GM12878 (cell line): ENCODE data around the gene MTNR1A. TPM values are rescaled to one million over a fixed set of nuclear protein-coding genes. Genes with fewer than 3 reads are reported as not detected.

ENCODE experiments used
- ATAC-seq: fragments of 200-7000 bp; cut with Tn5 transposase; 3 replicates; pipeline ENCODE4 v1.9.1; 2020; ENCODE audit warnings: mild to moderate bottlenecking, moderate library complexity
- BruUV-seq: library from RNA; stranded (reverse); fragments of 400-500 nt; replicated peaks from 2 replicates; lab custom pipeline; 2021; lab: Mats Ljungman, UMichigan
- CTCF ChIA-PET: fragments of 300-600 bp; sonication (Branson Sonifier 250); formaldehyde crosslinking; extraction: SDS; loops from one replicate; lab custom pipeline; 2021; ENCODE audit warnings: inconsistent platforms; lab: Yijun Ruan, JAX
- POLR2A ChIA-PET: fragments of 350-600 bp; formaldehyde crosslinking; extraction: SDS; loops from one replicate; lab custom pipeline; 2021; ENCODE audit warnings: inconsistent platforms; lab: Charles Lee
- RAD21 ChIA-PET: fragments of 300-600 bp; sonication (Branson Sonifier 250); formaldehyde crosslinking; loops from one replicate; lab custom pipeline; 2023; ENCODE audit warnings: antibody characterized with exemption; ENCODE audit not compliant: unreplicated experiment; lab: Charles Lee
- SMC1A ChIA-PET: fragments of 300-600 bp; sonication (Branson Sonifier 250); formaldehyde crosslinking; loops from one replicate; lab custom pipeline; 2023; ENCODE audit not compliant: unreplicated experiment, uncharacterized antibody; lab: Charles Lee
- DNase-seq: peaks from one replicate; pipeline ENCODE4 v3.0.0-alpha.2; 2011; ENCODE audit warnings: low read depth, low spot score
- FAIRE-seq: peaks from 3 replicates; lab custom pipeline; 2011; peaks lifted over from hg19 to GRCh38; lab: Jason Lieb, UNC
- H2AFZ ChIP-seq: 2 replicates; pipeline ENCODE4 v1.6.0; 2011; ENCODE audit warnings: low read depth, low read length, control low read depth; ENCODE audit not compliant: control insufficient read depth
- H3K27ac ChIP-seq: 2 replicates; pipeline ENCODE4 v1.5.1; 2011; ENCODE audit warnings: control low read depth; ENCODE audit not compliant: control insufficient read depth, insufficient read depth
- H3K27me3 ChIP-seq, 2 experiments: replicated peaks in 1 of 2; 2 replicates each; pipeline versions ENCODE4 v1.6.0 to v1.6.1; 2011; ENCODE audit warnings: low read length in 1 of 2; ENCODE audit not compliant: control insufficient read depth in 2 of 2, insufficient read depth in 2 of 2
- H3K36me3 ChIP-seq, 2 experiments: 2 replicates each; pipeline ENCODE4 v1.5.1; 2011; ENCODE audit warnings: low read length in 1 of 2; ENCODE audit not compliant: control insufficient read depth in 2 of 2, insufficient read depth in 2 of 2
- H3K4me1 ChIP-seq: 2 replicates; pipeline ENCODE4 v1.6.1; 2011; ENCODE audit warnings: mild to moderate bottlenecking, low read length, moderate library complexity, mixed read lengths; ENCODE audit not compliant: control insufficient read depth, insufficient read depth
- H3K4me2 ChIP-seq: 2 replicates; pipeline ENCODE4 v1.6.0; 2011; ENCODE audit warnings: control low read depth; ENCODE audit not compliant: control insufficient read depth, insufficient read depth
- H3K4me3 ChIP-seq: fragments of 200-600 bp; sonication (generic); 2 replicates; pipeline ENCODE4 v1.5.1; 2016
- H3K79me2 ChIP-seq: 2 replicates; pipeline ENCODE4 v1.6.0; 2011; ENCODE audit warnings: low read length; ENCODE audit not compliant: control insufficient read depth, insufficient read depth
- H3K9ac ChIP-seq: 2 replicates; pipeline ENCODE4 v1.8.0; 2011; ENCODE audit warnings: low read length, control low read depth, mixed read lengths; ENCODE audit not compliant: control insufficient read depth, insufficient read depth
- H3K9me3 ChIP-seq: replicated peaks from 3 replicates; pipeline ENCODE4 v1.5.1; 2011; ENCODE audit warnings: mild to moderate bottlenecking, low read length; ENCODE audit not compliant: control insufficient read depth, insufficient read depth
- H4K20me1 ChIP-seq: 2 replicates; pipeline ENCODE4 v1.6.0; 2011; ENCODE audit not compliant: control insufficient read depth, insufficient read depth
- CREM ChIP-seq: IDR thresholded peaks from 2 replicates; pipeline ENCODE4 v1.6.1; 2014; ENCODE audit warnings: antibody characterized with exemption, low read depth
- DPF2 ChIP-seq: fragments of 450-650 bp; IDR thresholded peaks from 2 replicates; pipeline ENCODE4 v1.6.1; 2017; ENCODE audit warnings: mild to moderate bottlenecking
- EGR1 ChIP-seq, 2 experiments: IDR thresholded peaks; 1 replicate in 1 of 2; 2 replicates in 1 of 2; pipeline ENCODE4 v1.6.1; 2011 to 2012; ENCODE audit warnings: low read depth in 2 of 2, low read length in 2 of 2, borderline replicate concordance in 1 of 2, mild to moderate bottlenecking in 1 of 2, moderate library complexity in 1 of 2
- EP300 ChIP-seq, 2 experiments: fragments of 150-350 bp in 1 of 2; IDR thresholded peaks; 2 replicates each; pipeline ENCODE4 v1.6.1; 2011 to 2012; ENCODE audit warnings: low read depth in 2 of 2, low read length in 2 of 2, borderline replicate concordance in 1 of 2, improper control_type of control experiment in 1 of 2, inconsistent platforms in 1 of 2; ENCODE audit not compliant: control insufficient read depth in 1 of 2
- ESRRA ChIP-seq: IDR thresholded peaks from 2 replicates; pipeline ENCODE4 v1.6.1; 2012; ENCODE audit warnings: mild to moderate bottlenecking, low read length, improper control_type of control experiment
- ETV6 ChIP-seq, 2 experiments: fragments of 450-650 bp in 1 of 2; IDR thresholded peaks in 1 of 2; conservative IDR thresholded peaks in 1 of 2; 2 replicates each; pipeline ENCODE4 v1.6.1; 2014; ENCODE audit warnings: antibody characterized with exemption in 1 of 2, borderline replicate concordance in 1 of 2, low read depth in 1 of 2, mild to moderate bottlenecking in 1 of 2, moderate library complexity in 1 of 2
- FOS ChIP-seq: IDR thresholded peaks from 3 replicates; pipeline ENCODE4 v1.6.1; 2011; ENCODE audit warnings: borderline replicate concordance; ENCODE audit not compliant: insufficient read length; ENCODE audit errors: extremely low read depth
- HCFC1 ChIP-seq: fragments of 150-350 bp; IDR thresholded peaks from 2 replicates; pipeline ENCODE4 v1.6.1; 2014; ENCODE audit warnings: low read length
- NBN ChIP-seq: fragments of 450-650 bp; IDR thresholded peaks from 2 replicates; pipeline ENCODE4 v1.6.1; 2016
- NRF1 ChIP-seq: conservative IDR thresholded peaks from 2 replicates; pipeline ENCODE4 v1.6.1; 2011; ENCODE audit warnings: mild to moderate bottlenecking, low read depth, low read length, improper control_type of control experiment
- SREBF2 ChIP-seq: IDR thresholded peaks from 2 replicates; pipeline ENCODE4 v1.6.1; 2012; ENCODE audit warnings: mild to moderate bottlenecking, low read length
- STAT1 ChIP-seq: fragments of 450-650 bp; conservative IDR thresholded peaks from 2 replicates; pipeline ENCODE4 v1.6.1; 2014; ENCODE audit warnings: antibody characterized with exemption, mild to moderate bottlenecking
- WGBS: methylation state at CpG from one replicate; pipeline ENCODE4 v1.1.6; 2016; ENCODE audit warnings: low lambda C conversion rate; ENCODE audit not compliant: insufficient replicate concordance, insufficient coverage; ENCODE audit errors: missing lambda C conversion rate; 5-methylcytosine and 5-hydroxymethylcytosine counted together
- in situ Hi-C: fragments of 300-500 bp; cut with MboI; formaldehyde crosslinking; loops from 9 replicates; pipeline ENCODE4 v1.14.3; 2018; ENCODE audit warnings: mixed read lengths
- intact Hi-C: fragments of 100-400 bp; cut with micrococcal nuclease; formaldehyde crosslinking; loops from one replicate; pipeline ENCODE4 v1.14.2; 2022; ENCODE audit not compliant: unreplicated experiment
- polyA plus RNA-seq, 11 experiments: library from polyadenylated mRNA; depleted of rRNA in 4 of 11; unstranded in 6 of 11; stranded (reverse) in 5 of 11; fragments of >200 nt; fragmentation: Nextera tagmentation in 4 of 11; fragmentation: Illumina TruSeq in 1 of 11; extraction: Ambion mirVana in 4 of 11; extraction: Trizol in 1 of 11; gene quantifications; 1 replicate in 1 of 11; 2 replicates in 10 of 11; pipeline versions ENCODE4 v1.2.1 to v1.2.3, GENCODE V29; 2011 to 2016; ENCODE audit warnings: inconsistent platforms in 2 of 11, missing spikeins in 2 of 11, low read depth in 1 of 11
- total RNA-seq, 4 experiments: library from RNA; depleted of rRNA in 3 of 4; stranded (reverse); fragments of >200 nt in 3 of 4; fragmentation: Illumina TruSeq in 1 of 4; extraction: Trizol in 1 of 4; gene quantifications; 2 replicates each; pipeline versions ENCODE4 v1.2.1 to v1.2.3, GENCODE V29; 2013 to 2021
- TF ChIP-seq, protein P1 (sequence below): IDR thresholded peaks from 2 replicates; pipeline ENCODE4 v1.6.1; 2012; ENCODE audit warnings: low read length, inconsistent platforms
- TF ChIP-seq, protein P2 (sequence below), 3 experiments: IDR thresholded peaks in 2 of 3; conservative IDR thresholded peaks in 1 of 3; 2 replicates each; pipeline ENCODE4 v1.5.1; 2011; ENCODE audit warnings: low read depth in 3 of 3, low read length in 3 of 3, mild to moderate bottlenecking in 3 of 3, control low read depth in 2 of 3, moderate library complexity in 2 of 3, inconsistent platforms in 1 of 3, mixed read lengths in 1 of 3; ENCODE audit not compliant: control insufficient read depth in 2 of 3, insufficient read depth in 1 of 3; ENCODE audit errors: extremely low read depth in 1 of 3
- TF ChIP-seq, protein P3 (sequence below): fragments of 450-650 bp; IDR thresholded peaks from 2 replicates; pipeline ENCODE4 v1.6.1; 2016; ENCODE audit warnings: mild to moderate bottlenecking
- TF ChIP-seq, protein P4 (sequence below): fragments of 450-650 bp; IDR thresholded peaks from 2 replicates; pipeline ENCODE4 v1.6.1; 2017; ENCODE audit warnings: mild to moderate bottlenecking, low read depth, inconsistent platforms; ENCODE audit not compliant: poor library complexity, severe bottlenecking

MTNR1A gene
- total and polyA plus RNA-seq, 10 of the 15 experiments (the other 5 are each of a cell fraction or from before 2014, with no cell fraction given) = 0.14 TPM; not detected in 9

DNA sequence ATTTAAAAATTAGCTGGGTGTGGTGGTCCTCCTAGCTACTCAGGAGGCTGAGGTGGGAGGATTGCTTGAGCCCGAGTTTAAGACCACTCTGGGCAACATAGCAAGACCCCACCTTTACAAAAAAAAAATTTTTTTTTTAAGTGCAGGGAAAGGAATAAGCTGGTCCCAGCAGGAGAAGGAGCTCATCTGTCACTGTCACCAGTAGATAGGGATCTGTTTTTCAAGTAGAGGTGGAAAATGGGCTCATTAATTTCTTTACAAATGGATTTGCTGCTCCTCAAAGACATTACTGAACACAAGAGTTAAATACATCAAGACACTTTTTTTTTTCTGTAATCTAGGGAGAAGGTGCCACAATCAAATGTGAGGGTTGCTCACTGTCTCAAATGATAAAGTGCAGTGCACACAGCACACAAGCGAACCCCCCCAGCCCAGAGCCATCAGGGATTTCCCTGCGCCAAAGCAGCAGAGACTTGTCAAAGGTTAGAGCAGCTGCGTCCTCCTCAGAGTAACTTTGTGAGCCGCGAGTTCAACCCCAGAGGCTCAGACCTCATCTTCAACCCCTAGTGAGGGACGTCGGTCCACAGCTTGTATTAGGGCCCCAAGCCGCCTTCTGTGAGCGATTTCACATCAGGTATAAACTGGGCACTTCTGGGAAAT is 14.3 kb upstream of the MTNR1A start (continued):
- TF ChIP-seq, protein P1, sequence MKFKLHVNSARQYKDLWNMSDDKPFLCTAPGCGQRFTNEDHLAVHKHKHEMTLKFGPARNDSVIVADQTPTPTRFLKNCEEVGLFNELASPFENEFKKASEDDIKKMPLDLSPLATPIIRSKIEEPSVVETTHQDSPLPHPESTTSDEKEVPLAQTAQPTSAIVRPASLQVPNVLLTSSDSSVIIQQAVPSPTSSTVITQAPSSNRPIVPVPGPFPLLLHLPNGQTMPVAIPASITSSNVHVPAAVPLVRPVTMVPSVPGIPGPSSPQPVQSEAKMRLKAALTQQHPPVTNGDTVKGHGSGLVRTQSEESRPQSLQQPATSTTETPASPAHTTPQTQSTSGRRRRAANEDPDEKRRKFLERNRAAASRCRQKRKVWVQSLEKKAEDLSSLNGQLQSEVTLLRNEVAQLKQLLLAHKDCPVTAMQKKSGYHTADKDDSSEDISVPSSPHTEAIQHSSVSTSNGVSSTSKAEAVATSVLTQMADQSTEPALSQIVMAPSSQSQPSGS = no peak
- TF ChIP-seq SREBF2 (no peak), DPF2 (no peak), NBN (no peak), FOS (no peak), EGR1 (IDR thresholded peaks at IDR 0.05; ENCODE audit: borderline replicate concordance in 1 of 2, low read depth in 2 of 2, low read length in 2 of 2) (no peak), HCFC1 (no peak)
- TF ChIP-seq, protein P2, sequence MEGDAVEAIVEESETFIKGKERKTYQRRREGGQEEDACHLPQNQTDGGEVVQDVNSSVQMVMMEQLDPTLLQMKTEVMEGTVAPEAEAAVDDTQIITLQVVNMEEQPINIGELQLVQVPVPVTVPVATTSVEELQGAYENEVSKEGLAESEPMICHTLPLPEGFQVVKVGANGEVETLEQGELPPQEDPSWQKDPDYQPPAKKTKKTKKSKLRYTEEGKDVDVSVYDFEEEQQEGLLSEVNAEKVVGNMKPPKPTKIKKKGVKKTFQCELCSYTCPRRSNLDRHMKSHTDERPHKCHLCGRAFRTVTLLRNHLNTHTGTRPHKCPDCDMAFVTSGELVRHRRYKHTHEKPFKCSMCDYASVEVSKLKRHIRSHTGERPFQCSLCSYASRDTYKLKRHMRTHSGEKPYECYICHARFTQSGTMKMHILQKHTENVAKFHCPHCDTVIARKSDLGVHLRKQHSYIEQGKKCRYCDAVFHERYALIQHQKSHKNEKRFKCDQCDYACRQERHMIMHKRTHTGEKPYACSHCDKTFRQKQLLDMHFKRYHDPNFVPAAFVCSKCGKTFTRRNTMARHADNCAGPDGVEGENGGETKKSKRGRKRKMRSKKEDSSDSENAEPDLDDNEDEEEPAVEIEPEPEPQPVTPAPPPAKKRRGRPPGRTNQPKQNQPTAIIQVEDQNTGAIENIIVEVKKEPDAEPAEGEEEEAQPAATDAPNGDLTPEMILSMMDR (IDR thresholded peaks at IDR 0.05 in 2 of 3, conservative IDR thresholded peaks at IDR 0.05 in 1 of 3; ENCODE audit: control insufficient read depth in 2 of 3, extremely low read depth in 1 of 3, insufficient read depth in 1 of 3, low read depth in 3 of 3, low read length in 3 of 3) = no peak

DNA sequence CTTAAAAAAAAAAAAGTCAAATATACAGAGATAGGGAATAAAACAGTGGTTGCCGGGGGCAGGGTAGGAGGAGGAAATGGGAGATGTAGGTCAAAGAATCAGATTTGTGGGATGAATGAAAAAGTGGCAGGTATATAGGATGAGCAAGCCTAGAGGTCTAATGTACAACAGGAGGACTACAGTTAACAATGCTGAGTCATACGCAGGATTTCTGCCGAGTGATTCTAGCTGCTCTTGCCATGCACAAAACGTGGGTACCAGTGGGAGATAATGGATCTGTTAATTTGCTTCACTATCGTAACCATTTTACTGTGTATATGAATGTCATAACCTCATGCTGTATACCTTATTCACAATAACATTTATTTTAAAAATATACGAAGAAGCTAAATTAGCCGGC is 10.7 kb upstream of the MTNR1A start:
- ChIA-PET CTCF (no interaction called here), RAD21 (no interaction called here), SMC1A (no interaction called here), POLR2A (no interaction called here)
- no peaks in the 10 kb centered on the region for H3K27me3 ChIP-seq
- H3K27ac ChIP-seq = no peak overlapping the region
- no peaks in the 10 kb centered on the region for H3K79me2 ChIP-seq
- no peak for FAIRE-seq
- intact Hi-C loops = loop anchor here (10.0 kb wide), 1 partner anchor 61 kb away; no protein-coding TSS in a partner anchor
- H3K4me3 ChIP-seq = no peak overlapping the region
- H3K4me1 ChIP-seq = no peaks in the 10 kb centered on the region
- no peaks in the 10 kb centered on the region for H3K9me3 ChIP-seq
- BruUV-seq = no TSS peak
- ATAC-seq = no peak
- H2AFZ ChIP-seq = no peak overlapping the region
- DNase-seq = no peak
- 68% methylated on average over 7 of the region's 7 CpGs for WGBS
- H4K20me1 ChIP-seq = no peaks in the 10 kb centered on the region
- no peak overlapping the region for H3K4me2 ChIP-seq
- in situ Hi-C loops = no loop called here
- no peak overlapping the region for H3K9ac ChIP-seq
- no peaks in the 10 kb centered on the region for H3K36me3 ChIP-seq
- TF ChIP-seq NRF1 = no peak
- TF ChIP-seq, protein P3, sequence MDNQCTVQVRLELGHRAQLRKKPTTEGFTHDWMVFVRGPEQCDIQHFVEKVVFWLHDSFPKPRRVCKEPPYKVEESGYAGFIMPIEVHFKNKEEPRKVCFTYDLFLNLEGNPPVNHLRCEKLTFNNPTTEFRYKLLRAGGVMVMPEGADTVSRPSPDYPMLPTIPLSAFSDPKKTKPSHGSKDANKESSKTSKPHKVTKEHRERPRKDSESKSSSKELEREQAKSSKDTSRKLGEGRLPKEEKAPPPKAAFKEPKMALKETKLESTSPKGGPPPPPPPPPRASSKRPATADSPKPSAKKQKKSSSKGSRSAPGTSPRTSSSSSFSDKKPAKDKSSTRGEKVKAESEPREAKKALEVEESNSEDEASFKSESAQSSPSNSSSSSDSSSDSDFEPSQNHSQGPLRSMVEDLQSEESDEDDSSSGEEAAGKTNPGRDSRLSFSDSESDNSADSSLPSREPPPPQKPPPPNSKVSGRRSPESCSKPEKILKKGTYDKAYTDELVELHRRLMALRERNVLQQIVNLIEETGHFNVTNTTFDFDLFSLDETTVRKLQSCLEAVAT = no peak
- no peak for TF ChIP-seq STAT1
- TF ChIP-seq ESRRA = no peak
- no peak for TF ChIP-seq EP300 (IDR thresholded peaks at IDR 0.05; ENCODE audit: borderline replicate concordance in 1 of 2, control insufficient read depth in 1 of 2, low read depth in 2 of 2, low read length in 2 of 2)
- no peak for TF ChIP-seq ETV6 (conservative IDR thresholded peaks at IDR 0.05 in 1 of 2, IDR thresholded peaks at IDR 0.05 in 1 of 2; ENCODE audit: borderline replicate concordance in 1 of 2, low read depth in 1 of 2)
- TF ChIP-seq, protein P4, sequence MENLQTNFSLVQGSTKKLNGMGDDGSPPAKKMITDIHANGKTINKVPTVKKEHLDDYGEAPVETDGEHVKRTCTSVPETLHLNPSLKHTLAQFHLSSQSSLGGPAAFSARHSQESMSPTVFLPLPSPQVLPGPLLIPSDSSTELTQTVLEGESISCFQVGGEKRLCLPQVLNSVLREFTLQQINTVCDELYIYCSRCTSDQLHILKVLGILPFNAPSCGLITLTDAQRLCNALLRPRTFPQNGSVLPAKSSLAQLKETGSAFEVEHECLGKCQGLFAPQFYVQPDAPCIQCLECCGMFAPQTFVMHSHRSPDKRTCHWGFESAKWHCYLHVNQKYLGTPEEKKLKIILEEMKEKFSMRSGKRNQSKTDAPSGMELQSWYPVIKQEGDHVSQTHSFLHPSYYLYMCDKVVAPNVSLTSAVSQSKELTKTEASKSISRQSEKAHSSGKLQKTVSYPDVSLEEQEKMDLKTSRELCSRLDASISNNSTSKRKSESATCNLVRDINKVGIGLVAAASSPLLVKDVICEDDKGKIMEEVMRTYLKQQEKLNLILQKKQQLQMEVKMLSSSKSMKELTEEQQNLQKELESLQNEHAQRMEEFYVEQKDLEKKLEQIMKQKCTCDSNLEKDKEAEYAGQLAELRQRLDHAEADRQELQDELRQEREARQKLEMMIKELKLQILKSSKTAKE = no peak
- no peak for TF ChIP-seq CREM
